Adrenal gland (tissue), 5 donors: ENCODE results near the gene SMIM44.

Experiments
- POLR2A ChIP-seq, 2 donors: fragments of 450-650 bp; IDR thresholded peaks; one replicate each; pipeline ENCODE4 v1.6.1; 2017; ENCODE audit warnings: antibody characterized with exemption in 2 of 2, mild to moderate bottlenecking in 2 of 2, moderate library complexity in 1 of 2
- TF ChIP-seq, protein P1 (sequence below), 6 experiments: fragments of 450-650 bp in 4 of 6; fragments of 200-600 bp in 2 of 6; sonication (generic) in 1 of 6; IDR thresholded peaks; 1 replicate in 5 of 6; 2 replicates in 1 of 6; pipeline versions ENCODE4 v1.5.1 to v1.8.0; 2016 to 2021; ENCODE audit warnings: antibody characterized with exemption in 6 of 6, mild to moderate bottlenecking in 2 of 6, moderate library complexity in 1 of 6
- donor health status: DM: no; HTN: no; CAD: no.

DNA sequence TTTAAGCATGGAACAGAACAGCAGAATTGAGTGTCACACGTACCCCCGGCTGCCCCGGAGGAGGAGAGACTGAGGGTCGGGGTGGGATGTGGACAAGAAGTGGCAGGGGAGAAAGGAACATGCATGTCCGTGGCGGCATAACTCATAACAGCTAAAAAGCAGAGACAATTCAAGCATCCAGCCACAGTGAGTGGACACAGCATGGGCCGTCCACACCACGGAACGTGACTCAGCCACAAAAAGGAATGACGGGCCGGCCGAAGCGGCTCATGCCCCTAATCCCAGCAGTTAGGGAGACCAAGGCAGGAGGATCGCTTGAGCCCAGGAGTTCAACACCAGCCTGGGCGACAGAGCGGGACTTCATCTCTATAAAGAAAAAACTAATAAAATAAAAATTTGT lies 9.7 kb upstream of the SMIM44 start:
- TF ChIP-seq POLR2A (IDR thresholded peaks at IDR 0.05): no peak
- TF ChIP-seq, protein P1, sequence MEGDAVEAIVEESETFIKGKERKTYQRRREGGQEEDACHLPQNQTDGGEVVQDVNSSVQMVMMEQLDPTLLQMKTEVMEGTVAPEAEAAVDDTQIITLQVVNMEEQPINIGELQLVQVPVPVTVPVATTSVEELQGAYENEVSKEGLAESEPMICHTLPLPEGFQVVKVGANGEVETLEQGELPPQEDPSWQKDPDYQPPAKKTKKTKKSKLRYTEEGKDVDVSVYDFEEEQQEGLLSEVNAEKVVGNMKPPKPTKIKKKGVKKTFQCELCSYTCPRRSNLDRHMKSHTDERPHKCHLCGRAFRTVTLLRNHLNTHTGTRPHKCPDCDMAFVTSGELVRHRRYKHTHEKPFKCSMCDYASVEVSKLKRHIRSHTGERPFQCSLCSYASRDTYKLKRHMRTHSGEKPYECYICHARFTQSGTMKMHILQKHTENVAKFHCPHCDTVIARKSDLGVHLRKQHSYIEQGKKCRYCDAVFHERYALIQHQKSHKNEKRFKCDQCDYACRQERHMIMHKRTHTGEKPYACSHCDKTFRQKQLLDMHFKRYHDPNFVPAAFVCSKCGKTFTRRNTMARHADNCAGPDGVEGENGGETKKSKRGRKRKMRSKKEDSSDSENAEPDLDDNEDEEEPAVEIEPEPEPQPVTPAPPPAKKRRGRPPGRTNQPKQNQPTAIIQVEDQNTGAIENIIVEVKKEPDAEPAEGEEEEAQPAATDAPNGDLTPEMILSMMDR (IDR thresholded peaks at IDR 0.05): no peak
